Measurements from ENCODE around the gene RASAL2. TPM values are rescaled to one million over a fixed set of nuclear protein-coding genes. Genes with fewer than 3 reads are reported as not detected.

The RASAL2 gene
- total and polyA plus RNA-seq, 12 donors, result 2.4 to 31.5 (median 15.0) TPM

GRCh38 chr1:178513278-178513983 is 419.5 kb downstream of the RASAL2 start:
- no peak for TF ChIP-seq POLR2A (IDR thresholded peaks at IDR 0.05)
- TF ChIP-seq, protein P1, sequence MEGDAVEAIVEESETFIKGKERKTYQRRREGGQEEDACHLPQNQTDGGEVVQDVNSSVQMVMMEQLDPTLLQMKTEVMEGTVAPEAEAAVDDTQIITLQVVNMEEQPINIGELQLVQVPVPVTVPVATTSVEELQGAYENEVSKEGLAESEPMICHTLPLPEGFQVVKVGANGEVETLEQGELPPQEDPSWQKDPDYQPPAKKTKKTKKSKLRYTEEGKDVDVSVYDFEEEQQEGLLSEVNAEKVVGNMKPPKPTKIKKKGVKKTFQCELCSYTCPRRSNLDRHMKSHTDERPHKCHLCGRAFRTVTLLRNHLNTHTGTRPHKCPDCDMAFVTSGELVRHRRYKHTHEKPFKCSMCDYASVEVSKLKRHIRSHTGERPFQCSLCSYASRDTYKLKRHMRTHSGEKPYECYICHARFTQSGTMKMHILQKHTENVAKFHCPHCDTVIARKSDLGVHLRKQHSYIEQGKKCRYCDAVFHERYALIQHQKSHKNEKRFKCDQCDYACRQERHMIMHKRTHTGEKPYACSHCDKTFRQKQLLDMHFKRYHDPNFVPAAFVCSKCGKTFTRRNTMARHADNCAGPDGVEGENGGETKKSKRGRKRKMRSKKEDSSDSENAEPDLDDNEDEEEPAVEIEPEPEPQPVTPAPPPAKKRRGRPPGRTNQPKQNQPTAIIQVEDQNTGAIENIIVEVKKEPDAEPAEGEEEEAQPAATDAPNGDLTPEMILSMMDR (IDR thresholded peaks at IDR 0.05), result no peak
- Histone ChIP-seq H3K36me3 (replicated peaks in 1 of 2) (no peaks in the 10 kb centered on the region), H3K27ac (no peak overlapping the region), H3K4me3 (no peak overlapping the region), H3K9me3 (replicated peaks in 1 of 3) (no peaks in the 10 kb centered on the region), H3K4me1 (replicated peaks in 1 of 2) (no peaks in the 10 kb centered on the region), H3K27me3 (no peaks in the 10 kb centered on the region)
- intact Hi-C loops (cut with DNase I), result no loop called here
- peak in 1 of 7 donors; percentile 26 for DNase-seq
- WGBS, 4 donors, result 59 to 84% (median 73%) methylated on average over 13 to 14 of the region's 14 CpGs

- no peak for DNase-seq
- H3K4me3 ChIP-seq, result no peak overlapping the region
- no peaks in the 10 kb centered on the region for H3K9me3 ChIP-seq (replicated peaks in 1 of 3)
- H3K4me1 ChIP-seq (replicated peaks in 1 of 2), result no peaks in the 10 kb centered on the region
- no peak for TF ChIP-seq POLR2A (IDR thresholded peaks at IDR 0.05)
- TF ChIP-seq, protein P1 (IDR thresholded peaks at IDR 0.05), result no peak
- 86 to 94% (median 89%) methylated on average over 4 of the region's 4 CpGs for WGBS, 4 donors
- intact Hi-C loops (cut with DNase I), result no loop called here
- no peak overlapping the region for H3K27ac ChIP-seq
- no peaks in the 10 kb centered on the region for H3K27me3 ChIP-seq
- no peaks in the 10 kb centered on the region for H3K36me3 ChIP-seq (replicated peaks in 1 of 2)
Measured at GRCh38 chr1:178516110-178516509, 422.2 kb downstream of the RASAL2 start.

DNA sequence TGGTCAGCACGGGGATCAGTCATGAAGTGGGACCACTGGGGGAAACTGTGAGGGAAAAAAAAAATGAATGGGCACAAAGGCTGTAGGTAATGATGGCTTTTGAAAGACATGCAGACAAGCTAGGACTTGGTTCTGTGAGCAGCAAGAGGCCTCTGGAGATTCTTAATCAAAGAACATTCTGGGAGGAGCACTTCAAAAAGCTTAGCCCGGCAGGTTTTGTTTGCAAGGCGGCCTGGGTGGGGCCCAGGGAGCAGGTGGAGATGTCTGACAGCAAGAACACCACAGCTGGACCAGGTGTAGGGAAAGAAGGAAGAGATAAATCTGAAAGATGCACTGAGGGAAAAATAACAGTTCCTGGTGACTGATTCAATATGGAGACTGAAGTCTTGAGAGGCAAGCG is 425.0 kb downstream of the RASAL2 start:
- Histone ChIP-seq H3K9me3 (replicated peaks in 1 of 3) (no peaks in the 10 kb centered on the region), H3K4me3 (no peak overlapping the region), H3K27ac (no peak overlapping the region), H3K4me1 (replicated peaks in 1 of 2) (no peaks in the 10 kb centered on the region), H3K36me3 (replicated peaks in 1 of 2) (no peaks in the 10 kb centered on the region), H3K27me3 (no peaks in the 10 kb centered on the region)
- intact Hi-C loops (cut with DNase I), result no loop called here
- TF ChIP-seq, protein P1 (IDR thresholded peaks at IDR 0.05), result no peak
- TF ChIP-seq POLR2A (IDR thresholded peaks at IDR 0.05), result no peak
- no peak for DNase-seq
- 71 to 87% (median 85%) methylated on average over 4 of the region's 4 CpGs for WGBS, 4 donors

GRCh38 chr1:178520803-178521202 is 426.9 kb downstream of the RASAL2 start:
- intact Hi-C loops (cut with DNase I), result no loop called here
- Histone ChIP-seq H3K36me3 (replicated peaks in 1 of 2) (no peaks in the 10 kb centered on the region), H3K4me1 (replicated peaks in 1 of 2) (no peaks in the 10 kb centered on the region), H3K27me3 (no peaks in the 10 kb centered on the region), H3K4me3 (no peak overlapping the region), H3K27ac (no peak overlapping the region), H3K9me3 (replicated peaks in 1 of 3) (no peaks in the 10 kb centered on the region)
- WGBS, 4 donors, result 67 to 96% (median 93%) methylated on average over 1 to 11 of the region's 11 CpGs
- no peak for TF ChIP-seq POLR2A (IDR thresholded peaks at IDR 0.05)
- TF ChIP-seq, protein P1 (IDR thresholded peaks at IDR 0.05), result no peak
- no peak for DNase-seq

Data from adrenal gland (tissue), 12 donors.